Measurements from ENCODE around the gene PPIB. TPM values are rescaled to one million over a fixed set of nuclear protein-coding genes. Genes with fewer than 3 reads are reported as not detected.

Gene PPIB
- total RNA-seq, 1 experiment from 2014 or later, result 453 TPM

GRCh38 chr15:64122936-64123351 is 39.9 kb downstream of the PPIB start:
- H3K79me2 ChIP-seq (ENCODE audit: insufficient read depth, low read length), result no peaks in the 10 kb centered on the region
- H3K9me3 ChIP-seq (ENCODE audit: control insufficient read depth in 1 of 2, insufficient read depth in 1 of 2, low read depth in 1 of 2, low read length in 2 of 2), result no peaks in the 10 kb centered on the region
- H4K20me1 ChIP-seq (ENCODE audit: insufficient read depth), result no peaks in the 10 kb centered on the region
- H3K4me2 ChIP-seq (ENCODE audit: low read length), result no peak overlapping the region
- peaks cover 22 to 48% of the 10 kb centered on the region in 2 experiments; a peak in 3 of 4 replicates for H3K36me3 ChIP-seq (ENCODE audit: control insufficient read depth in 1 of 2, insufficient read depth in 2 of 2, low read length in 2 of 2)
- H3K9ac ChIP-seq (ENCODE audit: low read length), result no peak overlapping the region
- H3K27ac ChIP-seq (ENCODE audit: low read depth, low read length), result no peak overlapping the region
- H3K9me2 ChIP-seq (ENCODE audit: insufficient read depth), result no peaks in the 10 kb centered on the region
- RAD21 ChIA-PET (ENCODE audit: low non-redundant PET in 1 of 2, low total read pairs in 2 of 2, uncharacterized antibody in 2 of 2, unreplicated experiment in 2 of 2), result no interaction called here
- H3K4me3 ChIP-seq (replicated peaks in 1 of 2; ENCODE audit: low read depth in 1 of 2, low read length in 2 of 2), result no peak overlapping the region
- no peak overlapping the region for H2AFZ ChIP-seq (ENCODE audit: low read depth, low read length, poor library complexity, severe bottlenecking)
- POLR2A ChIA-PET, result no interaction called here
- TF ChIP-seq EZH2phosphoT487 (IDR thresholded peaks at IDR 0.05; ENCODE audit: borderline replicate concordance) (no peak), YY1 (IDR thresholded peaks at IDR 0.05; ENCODE audit: extremely low read depth, insufficient replicate concordance, low read depth, low read length) (no peak), SIN3A (IDR thresholded peaks at IDR 0.05; ENCODE audit: low read depth) (no peak), FOSL1 (IDR thresholded peaks at IDR 0.05; ENCODE audit: low read depth) (no peak), EZH2 (IDR thresholded peaks at IDR 0.05) (no peak), REST (IDR thresholded peaks at IDR 0.05; ENCODE audit: low read depth) (no peak), POLR2AphosphoS5 (IDR thresholded peaks at IDR 0.05; ENCODE audit: low read depth, low read length) (no peak), RAD21 (IDR thresholded peaks at IDR 0.05; ENCODE audit: low read depth) (no peak)
- DNase-seq (ENCODE audit: low read depth, low spot score) (no peak), ATAC-seq (no peak)
- no TSS peak for BruUV-seq (replicated peaks)
- no peaks in the 10 kb centered on the region for H3K27me3 ChIP-seq (ENCODE audit: insufficient read depth, low read length)
- no peaks in the 10 kb centered on the region for H3K4me1 ChIP-seq (ENCODE audit: control insufficient read depth in 1 of 2, insufficient read depth in 2 of 2, low read length in 2 of 2)
- CTCF ChIA-PET, result no interaction called here
- intact Hi-C loops (cut with micrococcal nuclease), result no loop called here
